ENCODE measurements around the gene ADPRHL1.

DNA sequence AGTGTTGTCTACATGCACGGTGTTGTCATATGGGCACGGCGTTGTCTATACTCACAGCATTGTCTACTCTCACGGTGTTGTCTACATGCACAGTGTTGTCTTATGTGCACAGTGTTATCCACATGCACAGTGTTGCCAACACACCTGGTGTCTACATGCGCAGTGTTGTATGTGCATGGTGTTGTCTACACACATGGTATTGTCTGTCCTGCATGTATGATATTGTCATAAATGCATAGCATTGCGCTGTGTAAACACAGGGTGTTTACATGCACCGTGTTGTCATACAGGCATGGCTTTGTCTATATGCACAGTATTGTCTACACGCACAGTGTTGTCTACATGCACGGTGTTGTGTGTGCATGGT is 6.8 kb downstream of the ADPRHL1 start:
- TF ChIP-seq, protein P1, sequence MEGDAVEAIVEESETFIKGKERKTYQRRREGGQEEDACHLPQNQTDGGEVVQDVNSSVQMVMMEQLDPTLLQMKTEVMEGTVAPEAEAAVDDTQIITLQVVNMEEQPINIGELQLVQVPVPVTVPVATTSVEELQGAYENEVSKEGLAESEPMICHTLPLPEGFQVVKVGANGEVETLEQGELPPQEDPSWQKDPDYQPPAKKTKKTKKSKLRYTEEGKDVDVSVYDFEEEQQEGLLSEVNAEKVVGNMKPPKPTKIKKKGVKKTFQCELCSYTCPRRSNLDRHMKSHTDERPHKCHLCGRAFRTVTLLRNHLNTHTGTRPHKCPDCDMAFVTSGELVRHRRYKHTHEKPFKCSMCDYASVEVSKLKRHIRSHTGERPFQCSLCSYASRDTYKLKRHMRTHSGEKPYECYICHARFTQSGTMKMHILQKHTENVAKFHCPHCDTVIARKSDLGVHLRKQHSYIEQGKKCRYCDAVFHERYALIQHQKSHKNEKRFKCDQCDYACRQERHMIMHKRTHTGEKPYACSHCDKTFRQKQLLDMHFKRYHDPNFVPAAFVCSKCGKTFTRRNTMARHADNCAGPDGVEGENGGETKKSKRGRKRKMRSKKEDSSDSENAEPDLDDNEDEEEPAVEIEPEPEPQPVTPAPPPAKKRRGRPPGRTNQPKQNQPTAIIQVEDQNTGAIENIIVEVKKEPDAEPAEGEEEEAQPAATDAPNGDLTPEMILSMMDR (optimal IDR thresholded peaks at IDR 0.05 in 1 of 3, IDR thresholded peaks at IDR 0.05 in 1 of 3, conservative IDR thresholded peaks at IDR 0.05 in 1 of 3; ENCODE audit: extremely low read depth in 1 of 3, insufficient read depth in 2 of 3, low read length in 3 of 3), result no peak
- no peak for TF ChIP-seq EZH2 (IDR thresholded peaks at IDR 0.05; ENCODE audit: low read length)

All from keratinocyte (primary cell).